NCI-H2081 (cell line): ENCODE measurements around the gene LMOD3.

ENCODE experiments used
- DNase-seq, 2 experiments: peaks; one replicate each; lab custom pipeline; 2025; lab: John Stamatoyannopoulos, UW

The LMOD3 gene

GRCh38 chr3:69122403-69122802, at the start of gene LMOD3:
Gene LMOD3 (minus strand): TSS chr3:69122595. CDS start chr3:69122386, 209 bp downstream.
- DNase-seq, result no peak

GRCh38 chr3:69172058-69172457, 49.7 kb upstream of the LMOD3 start:
- no peak for DNase-seq

GRCh38 chr3:69166446-69166845, 44.1 kb upstream of the LMOD3 start:
- DNase-seq, result no peak

GRCh38 chr3:69165744-69166143, 43.3 kb upstream of the LMOD3 start:
- DNase-seq, result no peak

GRCh38 chr3:69164296-69164695, 41.9 kb upstream of the LMOD3 start:
- DNase-seq, result no peak

GRCh38 chr3:69162308-69162980, 40.0 kb upstream of the LMOD3 start:
- no peak for DNase-seq

- peak; percentile 21 to 37 for DNase-seq
Measured at GRCh38 chr3:69161587-69162307, 39.4 kb upstream of the LMOD3 start.

- DNase-seq, result no peak
Measured at GRCh38 chr3:69160525-69160924, 38.1 kb upstream of the LMOD3 start.

- no peak for DNase-seq
Measured at GRCh38 chr3:69160107-69160506, 37.7 kb upstream of the LMOD3 start.

- DNase-seq, result no peak
Measured at GRCh38 chr3:69149586-69149985, 27.2 kb upstream of the LMOD3 start.

GRCh38 chr3:69145688-69146087, 23.3 kb upstream of the LMOD3 start:
- no peak for DNase-seq

GRCh38 chr3:69144631-69145245, 22.3 kb upstream of the LMOD3 start:
- peak; percentile 6 to 71 for DNase-seq

- peak in 1 of 2 experiments; percentile 55 for DNase-seq
Measured at GRCh38 chr3:69143612-69144011, 21.2 kb upstream of the LMOD3 start.

- no peak for DNase-seq
Measured at GRCh38 chr3:69142797-69143454, 20.5 kb upstream of the LMOD3 start.

GRCh38 chr3:69142090-69142489, 19.7 kb upstream of the LMOD3 start:
- DNase-seq, result no peak

- DNase-seq, result no peak
Measured at GRCh38 chr3:69141313-69141712, 18.9 kb upstream of the LMOD3 start.

GRCh38 chr3:69137412-69137811, 15.0 kb upstream of the LMOD3 start:
- DNase-seq, result no peak

GRCh38 chr3:69137005-69137404, 14.6 kb upstream of the LMOD3 start:
- no peak for DNase-seq

- no peak for DNase-seq
Measured at GRCh38 chr3:69130689-69131088, 8.3 kb upstream of the LMOD3 start.

- DNase-seq, result no peak
Measured at GRCh38 chr3:69129531-69129930, 7.1 kb upstream of the LMOD3 start.

- DNase-seq, result no peak
Measured at GRCh38 chr3:69128509-69128908, 6.1 kb upstream of the LMOD3 start.

- DNase-seq, result no peak
Measured at GRCh38 chr3:69126999-69127398, 4.6 kb upstream of the LMOD3 start.

GRCh38 chr3:69126216-69126615, 3.8 kb upstream of the LMOD3 start:
- DNase-seq, result no peak
